Stomach (tissue), 9 donors: ENCODE measurements around the gene ADI1. TPM values are rescaled to one million over a fixed set of nuclear protein-coding genes. Genes with fewer than 3 reads are reported as not detected.

ENCODE experiments used
- DNase-seq, 2 donors: peaks; one replicate each; pipeline versions ENCODE4 v3.0.0 to v3.0.0-alpha.2; 2013 to 2019
- H3K27ac ChIP-seq, 5 donors: fragments of 200-600 bp in 4 of 5; sonication (generic) in 4 of 5; one replicate each; pipeline ENCODE4 v1.5.1; 2013 to 2019; ENCODE audit warnings: mild to moderate bottlenecking in 1 of 5, moderate library complexity in 1 of 5
- H3K27me3 ChIP-seq, 3 donors: fragments of 200-600 bp; sonication (generic); one replicate each; pipeline ENCODE4 v1.5.1; 2017 to 2019; ENCODE audit warnings: mixed run types in 1 of 3
- H3K36me3 ChIP-seq, 4 donors: fragments of 200-600 bp; sonication (generic); 1 replicate in 3 of 4; 2 replicates in 1 of 4; pipeline ENCODE4 v1.5.1; 2016 to 2019
- H3K4me1 ChIP-seq, 4 donors: fragments of 200-600 bp; sonication (generic); one replicate each; pipeline ENCODE4 v1.5.1; 2016 to 2019
- H3K4me3 ChIP-seq, 4 donors: fragments of 200-600 bp; sonication (generic) in 3 of 4; one replicate each; pipeline ENCODE4 v1.5.1; 2016 to 2019; ENCODE audit warnings: mild to moderate bottlenecking in 1 of 4
- H3K9me3 ChIP-seq, 4 donors: fragments of 200-600 bp; sonication (generic); one replicate each; pipeline ENCODE4 v1.5.1; 2016 to 2019
- CTCF ChIP-seq, 7 experiments: fragments of 450-650 bp in 4 of 7; fragments of 200-600 bp in 3 of 7; sonication (generic) in 3 of 7; IDR thresholded peaks; one replicate each; pipeline ENCODE4 v1.5.1; 2016 to 2019; ENCODE audit warnings: antibody characterized with exemption in 7 of 7, control low read depth in 2 of 7, mild to moderate bottlenecking in 1 of 7
- EP300 ChIP-seq: sonication (generic); formaldehyde crosslinking; IDR thresholded peaks from one replicate; pipeline ENCODE4 v1.6.1; 2017; ENCODE audit warnings: antibody characterized with exemption
- POLR2A ChIP-seq, 4 donors: fragments of 450-650 bp; IDR thresholded peaks; one replicate each; pipeline ENCODE4 v1.6.1; 2016; ENCODE audit warnings: antibody characterized with exemption in 4 of 4, control low read depth in 2 of 4, mild to moderate bottlenecking in 1 of 4, moderate library complexity in 1 of 4
- POLR2AphosphoS5 ChIP-seq, 3 donors: sonication (generic); formaldehyde crosslinking; IDR thresholded peaks; one replicate each; pipeline ENCODE4 v1.6.1; 2016; ENCODE audit warnings: antibody characterized with exemption in 3 of 3
- WGBS, 5 donors: extraction: QIAGEN DNeasy Blood & Tissue Kit in 3 of 5; methylation state at CpG; one replicate each; pipeline versions ENCODE4 v1.1.5 to v1.1.7; 2013 to 2018; 5-methylcytosine and 5-hydroxymethylcytosine counted together
- intact Hi-C: fragments of 100-400 bp; cut with DNase I; formaldehyde crosslinking; loops from one replicate; pipeline ENCODE4 v1.15.1; 2023; ENCODE audit warnings: low total_unique reads
- polyA plus RNA-seq, 3 donors: library from polyadenylated mRNA; stranded (reverse); fragments of 200-250 nt; gene quantifications; one replicate each; pipeline ENCODE4 v1.2.3, GENCODE V29; 2013
- total RNA-seq, 5 donors: library from RNA; depleted of rRNA; stranded (reverse); fragments of >200 nt; gene quantifications; one replicate each; pipeline versions ENCODE4 v1.1.0 to v1.2.3, GENCODE V29; 2014 to 2016
- donor health status: healthy with polysubstance abuse.
- donor health status: Bipolar disorder and iron deficiency.
- donor health status: healthy.

The ADI1 gene
- total and polyA plus RNA-seq, 8 donors, result 25.1 to 124 (median 67.5) TPM

- 71 to 86% (median 81%) methylated on average over 9 of the region's 9 CpGs for WGBS, 5 donors
- intact Hi-C loops, result no loop called here
- no peak overlapping the region for H3K27ac ChIP-seq
- DNase-seq, result no peak
- H3K4me1 ChIP-seq, result peaks cover 0 to 11% (median 7%) of the 10 kb centered on the region in 4 donors
- no peaks in the 10 kb centered on the region for H3K9me3 ChIP-seq
- no peaks in the 10 kb centered on the region for H3K27me3 ChIP-seq
- TF ChIP-seq CTCF (IDR thresholded peaks at IDR 0.05) (no peak), POLR2A (IDR thresholded peaks at IDR 0.05) (no peak), POLR2AphosphoS5 (IDR thresholded peaks at IDR 0.05) (no peak), EP300 (no peak)
- peaks cover 5 to 39% (median 32%) of the 10 kb centered on the region in 4 donors for H3K36me3 ChIP-seq
- H3K4me3 ChIP-seq, result no peak overlapping the region
Observed at GRCh38 chr2:3487028-3487425, 32.3 kb downstream of the ADI1 start.

- no peaks in the 10 kb centered on the region for H3K9me3 ChIP-seq
- DNase-seq, result no peak
- no peak for TF ChIP-seq EP300
- no peak for TF ChIP-seq CTCF (IDR thresholded peaks at IDR 0.05)
Observed at GRCh38 chr2:3486047-3487027, 33.0 kb downstream of the ADI1 start.

GRCh38 chr2:3485166-3485565 is 34.2 kb downstream of the ADI1 start:
- no peak for DNase-seq
- H3K27me3 ChIP-seq, result no peaks in the 10 kb centered on the region
- H3K4me3 ChIP-seq, result no peak overlapping the region
- peaks cover 0 to 11% (median 7%) of the 10 kb centered on the region in 4 donors for H3K4me1 ChIP-seq
- intact Hi-C loops, result no loop called here
- H3K9me3 ChIP-seq, result no peaks in the 10 kb centered on the region
- TF ChIP-seq EP300 (no peak), POLR2AphosphoS5 (IDR thresholded peaks at IDR 0.05) (no peak), POLR2A (IDR thresholded peaks at IDR 0.05) (no peak), CTCF (IDR thresholded peaks at IDR 0.05) (no peak)
- 92 to 96% (median 93%) methylated on average over 11 of the region's 11 CpGs for WGBS, 5 donors
- H3K36me3 ChIP-seq, result peaks cover 5 to 47% (median 38%) of the 10 kb centered on the region in 4 donors
- H3K27ac ChIP-seq, result no peak overlapping the region

More at GRCh38 chr2:3486047-3487027, 33.0 kb downstream of the ADI1 start:
- 94 to 96% (median 95%) methylated on average over 24 to 29 of the region's 29 CpGs for WGBS, 5 donors
- Histone ChIP-seq H3K4me1 (peaks cover 0 to 11% (median 7%) of the 10 kb centered on the region in 4 donors), H3K4me3 (no peak overlapping the region), H3K36me3 (peaks cover 5 to 46% (median 37%) of the 10 kb centered on the region in 4 donors), H3K27ac (no peak overlapping the region), H3K27me3 (no peaks in the 10 kb centered on the region)
- intact Hi-C loops, result no loop called here

GRCh38 chr2:3483986-3484960 is 35.1 kb downstream of the ADI1 start:
- no peaks in the 10 kb centered on the region for H3K9me3 ChIP-seq
- no peak for DNase-seq
- intact Hi-C loops, result no loop called here
- no peak overlapping the region for H3K4me3 ChIP-seq
- WGBS, 5 donors, result 92 to 94% (median 92%) methylated on average over 32 to 34 of the region's 34 CpGs
- H3K4me1 ChIP-seq, result peaks cover 0 to 9% (median 6%) of the 10 kb centered on the region in 4 donors
- H3K27ac ChIP-seq, result no peak overlapping the region
- TF ChIP-seq CTCF (IDR thresholded peaks at IDR 0.05) (no peak), POLR2A (IDR thresholded peaks at IDR 0.05) (no peak), EP300 (no peak), POLR2AphosphoS5 (IDR thresholded peaks at IDR 0.05) (no peak)
- H3K27me3 ChIP-seq, result no peaks in the 10 kb centered on the region
- H3K36me3 ChIP-seq, result peaks cover 8 to 56% (median 47%) of the 10 kb centered on the region in 4 donors
